ENCODE results near the gene SLC43A3.
"Not testable (repeated sequence)": the region's sequence is repeated elsewhere in the genome, so short reads cannot be mapped to it uniquely, and the experiment has no call there.

The SLC43A3 gene

GRCh38 chr11:57407010-57407920 is 19.7 kb downstream of the SLC43A3 start:
- DNase-seq = peak in 1 of 51 donors; percentile 14

- DNase-seq = peak in 1 of 51 donors; percentile 1
Observed at GRCh38 chr11:57406337-57406904, 20.5 kb downstream of the SLC43A3 start.

GRCh38 chr11:57405271-57405860 is 21.6 kb downstream of the SLC43A3 start:
- DNase-seq = no peak

GRCh38 chr11:57403802-57404147 is 23.1 kb downstream of the SLC43A3 start:
- DNase-seq = no peak

GRCh38 chr11:57403003-57403801 is 23.7 kb downstream of the SLC43A3 start:
- DNase-seq = not testable (repeated sequence)

GRCh38 chr11:57402188-57403002 is 24.5 kb downstream of the SLC43A3 start:
- DNase-seq = no peak

- no peak for DNase-seq
Observed at GRCh38 chr11:57399972-57400578, 26.8 kb downstream of the SLC43A3 start.

- no peak for DNase-seq
Observed at GRCh38 chr11:57399221-57399620, 27.7 kb downstream of the SLC43A3 start.

GRCh38 chr11:57397394-57397990 is 29.4 kb downstream of the SLC43A3 start:
- DNase-seq = no peak

GRCh38 chr11:57396744-57397143 is 30.2 kb downstream of the SLC43A3 start:
- DNase-seq = no peak

GRCh38 chr11:57395905-57396623 is 30.9 kb downstream of the SLC43A3 start:
- no peak for DNase-seq

- no peak for DNase-seq
Observed at GRCh38 chr11:57394203-57394965, 32.5 kb downstream of the SLC43A3 start.

- no peak for DNase-seq
Observed at GRCh38 chr11:57392763-57393105, 34.2 kb downstream of the SLC43A3 start.

- DNase-seq = no peak
Observed at GRCh38 chr11:57392066-57392762, 34.7 kb downstream of the SLC43A3 start.

GRCh38 chr11:57391539-57391938 is 35.4 kb downstream of the SLC43A3 start:
- no peak for DNase-seq

GRCh38 chr11:57391111-57391510 is 35.8 kb downstream of the SLC43A3 start:
- DNase-seq = no peak

- no peak for DNase-seq
Observed at GRCh38 chr11:57390535-57390934, 36.4 kb downstream of the SLC43A3 start, which contains the start of gene PRG2. Gene PRG2, minus strand, starts transcription at chr11:57390650. Its CDS starts 706 bp downstream, at chr11:57389944.

Measured in hypothalamus (tissue), 51 donors.